ENCODE measurements around the gene CLN6.

The CLN6 gene

GRCh38 chr15:68186671-68187397 lies 42.7 kb downstream of the CLN6 start:
- TF ChIP-seq CTCF (conservative IDR thresholded peaks at IDR 0.05; ENCODE audit: low read depth, low read length): no peak
- no peak for DNase-seq (ENCODE audit: low read depth)
- no peak overlapping the region for H3K4me3 ChIP-seq (ENCODE audit: low read length)

DNA sequence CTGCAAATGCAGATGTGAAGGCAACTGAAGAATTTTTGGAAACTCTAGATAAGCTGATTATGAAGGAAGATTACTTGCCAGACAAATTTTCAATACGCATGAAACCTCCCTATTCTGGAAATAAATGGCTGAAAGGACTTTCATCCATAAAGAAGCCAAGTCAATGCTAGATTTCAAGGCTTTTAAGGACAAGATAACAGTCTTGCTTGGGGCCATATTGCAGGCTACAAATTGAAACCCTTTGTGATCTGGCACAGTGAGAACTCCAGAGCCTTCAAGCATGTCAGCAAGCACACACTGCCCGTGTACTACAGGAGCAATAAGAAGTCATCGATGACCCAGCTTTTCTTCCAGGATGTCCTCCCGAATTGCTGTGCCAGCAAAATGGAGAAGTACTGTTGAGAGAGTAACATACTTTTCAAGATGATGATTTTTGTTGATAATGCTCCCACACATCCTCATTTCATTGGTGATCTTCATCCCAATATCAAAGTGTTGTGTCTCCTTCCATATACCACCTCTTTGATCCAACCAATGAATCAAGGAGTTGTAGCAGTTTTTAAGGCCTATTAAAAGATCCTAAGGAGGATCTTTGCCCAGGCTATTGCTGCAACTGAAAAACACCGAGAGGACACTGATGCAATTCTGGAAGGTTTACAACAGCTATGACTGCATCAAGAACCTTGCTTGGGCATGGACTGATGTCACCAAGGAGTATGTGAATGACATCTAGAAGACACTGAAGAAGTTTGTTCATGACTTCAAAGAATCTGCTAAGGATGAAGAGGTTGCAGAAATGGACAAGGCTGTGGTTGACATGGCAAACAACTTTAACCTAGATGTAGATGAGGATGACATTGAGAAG lies 44.7 kb downstream of the CLN6 start:
- no peak for DNase-seq (ENCODE audit: low read depth)
- no peak for TF ChIP-seq CTCF (conservative IDR thresholded peaks at IDR 0.05; ENCODE audit: low read depth, low read length)
- no peak overlapping the region for H3K4me3 ChIP-seq (ENCODE audit: low read length)

GRCh38 chr15:68183616-68184315 lies 45.8 kb downstream of the CLN6 start:
- no peak overlapping the region for H3K4me3 ChIP-seq (ENCODE audit: low read length)
- no peak for TF ChIP-seq CTCF (conservative IDR thresholded peaks at IDR 0.05; ENCODE audit: low read depth, low read length)
- no peak for DNase-seq (ENCODE audit: low read depth)

- no peak overlapping the region for H3K4me3 ChIP-seq (ENCODE audit: low read length)
- DNase-seq (ENCODE audit: low read depth): peak; percentile 21
- no peak for TF ChIP-seq CTCF (conservative IDR thresholded peaks at IDR 0.05; ENCODE audit: low read depth, low read length)
These were observed 51.8 kb downstream of the CLN6 start for GRCh38 chr15:68177742-68178141.

GRCh38 chr15:68176601-68177000 lies 52.9 kb downstream of the CLN6 start:
- no peak for TF ChIP-seq CTCF (conservative IDR thresholded peaks at IDR 0.05; ENCODE audit: low read depth, low read length)
- no peak overlapping the region for H3K4me3 ChIP-seq (ENCODE audit: low read length)
- DNase-seq (ENCODE audit: low read depth): no peak

DNA sequence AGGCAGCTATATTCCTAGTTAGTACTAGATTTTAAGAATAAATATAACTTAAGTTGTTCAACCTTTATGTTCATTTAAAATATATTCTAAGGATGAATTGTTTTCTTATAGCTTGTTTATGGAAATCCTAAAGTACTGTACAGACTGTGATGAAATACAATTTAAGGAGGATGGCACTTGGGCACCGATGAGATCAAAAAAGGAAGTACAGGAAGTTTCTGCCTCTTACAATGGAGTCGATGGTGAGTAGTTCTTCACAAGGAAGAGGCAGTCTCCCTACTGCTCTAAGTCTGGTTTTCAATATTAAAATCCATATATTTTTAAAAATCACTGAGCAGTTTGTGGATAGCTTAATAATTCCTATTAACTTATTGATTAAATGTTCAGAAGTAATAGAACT lies 54.0 kb downstream of the CLN6 start:
- DNase-seq (ENCODE audit: low read depth): no peak
- H3K4me3 ChIP-seq (ENCODE audit: low read length): no peak overlapping the region
- TF ChIP-seq CTCF (conservative IDR thresholded peaks at IDR 0.05; ENCODE audit: low read depth, low read length): no peak
